Islet of Langerhans (tissue), 1 donor: ENCODE results near the gene WDR81.
"Not testable (repeated sequence)": the region's sequence is repeated elsewhere in the genome, so short reads cannot be mapped to it uniquely, and the experiment has no call there.

ENCODE experiments used
- FAIRE-seq: peaks from one replicate; lab custom pipeline; 2011; peaks lifted over from hg19 to GRCh38; lab: Jason Lieb, UNC

Gene WDR81

GRCh38 chr17:1730326-1731193, 6.1 kb downstream of the WDR81 start:
- no peak for FAIRE-seq

GRCh38 chr17:1731194-1731506, 6.6 kb downstream of the WDR81 start:
- FAIRE-seq, result no peak

GRCh38 chr17:1732241-1732832, 7.8 kb downstream of the WDR81 start:
- no peak for FAIRE-seq

- no peak for FAIRE-seq
These were observed 8.4 kb downstream of the WDR81 start for GRCh38 chr17:1732833-1733321.

- no peak for FAIRE-seq
These were observed 9.3 kb downstream of the WDR81 start for GRCh38 chr17:1733759-1734158.

GRCh38 chr17:1735418-1735817, 10.9 kb downstream of the WDR81 start:
- FAIRE-seq, result no peak

GRCh38 chr17:1735834-1736347, 11.4 kb downstream of the WDR81 start:
- no peak for FAIRE-seq

- no peak for FAIRE-seq
These were observed 12.1 kb downstream of the WDR81 start for GRCh38 chr17:1736348-1737281.

- FAIRE-seq, result no peak
These were observed 13.2 kb downstream of the WDR81 start for GRCh38 chr17:1737531-1738291.

- FAIRE-seq, result not testable (repeated sequence)
These were observed 17.4 kb downstream of the WDR81 start for GRCh38 chr17:1741899-1742298.

- FAIRE-seq, result no peak
These were observed 18.0 kb downstream of the WDR81 start, which contains the start of gene SERPINF2 for GRCh38 chr17:1742371-1743087. TSS of gene SERPINF2 (plus strand) at chr17:1742871. CDS start at chr17:1744996, 2,125 bp downstream.

- FAIRE-seq, result no peak
These were observed 18.6 kb downstream of the WDR81 start for GRCh38 chr17:1743088-1743439.

- FAIRE-seq, result no peak
These were observed 20.3 kb downstream of the WDR81 start for GRCh38 chr17:1744551-1745512.

GRCh38 chr17:1745513-1746020, 21.1 kb downstream of the WDR81 start:
- no peak for FAIRE-seq

GRCh38 chr17:1746975-1747543, 22.6 kb downstream of the WDR81 start:
- FAIRE-seq, result no peak

GRCh38 chr17:1750628-1751027, 26.1 kb downstream of the WDR81 start:
- no peak for FAIRE-seq

GRCh38 chr17:1752425-1753262, 28.1 kb downstream of the WDR81 start:
- no peak for FAIRE-seq

GRCh38 chr17:1753767-1754429, 29.4 kb downstream of the WDR81 start:
- FAIRE-seq, result no peak
